CD14-positive monocyte (primary cell): ENCODE data around the gene NRF1. TPM values are rescaled to one million over a fixed set of nuclear protein-coding genes. Genes with fewer than 3 reads are reported as not detected.

Experiments
- DNase-seq, 3 donors: peaks; one replicate each; pipeline ENCODE4 v3.0.0-alpha.2; 2011 to 2022
- H2AFZ ChIP-seq: 2 replicates; pipeline ENCODE4 v1.6.0; 2012; ENCODE audit warnings: mild to moderate bottlenecking, low read depth, low read length, inconsistent platforms; ENCODE audit not compliant: insufficient read depth, poor library complexity, severe bottlenecking
- H3K27ac ChIP-seq, 2 donors: 1 replicate in 1 of 2; 2 replicates in 1 of 2; pipeline ENCODE4 v1.5.1; 2012 to 2013; ENCODE audit warnings: low read length in 2 of 2, control low read depth in 1 of 2, inconsistent platforms in 1 of 2, low read depth in 1 of 2, mild to moderate bottlenecking in 1 of 2
- H3K27me3 ChIP-seq, 2 donors: one replicate each; pipeline versions ENCODE4 v1.6.0 to v1.6.1; 2011 to 2013; ENCODE audit warnings: low read length in 2 of 2; ENCODE audit not compliant: control insufficient read depth in 2 of 2, insufficient read depth in 2 of 2
- H3K36me3 ChIP-seq, 2 donors: replicated peaks in 1 of 2; 1 replicate in 1 of 2; 2 replicates in 1 of 2; pipeline versions ENCODE4 v1.5.1 to v1.6.1; 2012 to 2013; ENCODE audit warnings: low read length in 2 of 2, control low read depth in 1 of 2, inconsistent platforms in 1 of 2, mild to moderate bottlenecking in 1 of 2; ENCODE audit not compliant: insufficient read depth in 2 of 2, control insufficient read depth in 1 of 2
- H3K4me1 ChIP-seq, 2 donors: 1 replicate in 1 of 2; 2 replicates in 1 of 2; pipeline versions ENCODE4 v1.5.1 to v1.6.1; 2012 to 2013; ENCODE audit warnings: low read length in 2 of 2, control low read depth in 1 of 2, inconsistent platforms in 1 of 2, mild to moderate bottlenecking in 1 of 2, moderate library complexity in 1 of 2; ENCODE audit not compliant: insufficient read depth in 2 of 2, control insufficient read depth in 1 of 2
- H3K4me2 ChIP-seq: replicated peaks from 2 replicates; pipeline ENCODE3; 2012; ENCODE audit warnings: low read length, moderate library complexity, mild to moderate bottlenecking; ENCODE audit not compliant: poor library complexity, severe bottlenecking; ENCODE audit errors: extremely low read depth
- H3K4me3 ChIP-seq, 3 experiments: fragments of 200-600 bp in 1 of 3; sonication (generic) in 1 of 3; replicated peaks in 1 of 3; 1 replicate in 2 of 3; 2 replicates in 1 of 3; pipeline ENCODE4 v1.5.1; 2011 to 2013; ENCODE audit warnings: low read length in 3 of 3, mild to moderate bottlenecking in 3 of 3, control low read depth in 2 of 3, low read depth in 2 of 3, inconsistent platforms in 1 of 3, moderate library complexity in 1 of 3
- H3K79me2 ChIP-seq: 2 replicates; pipeline ENCODE4 v1.6.0; 2012; ENCODE audit warnings: mild to moderate bottlenecking, control low read depth, inconsistent platforms, low read length, moderate library complexity; ENCODE audit not compliant: insufficient read depth
- H3K9ac ChIP-seq: 2 replicates; pipeline ENCODE4 v1.6.0; 2017; ENCODE audit warnings: low read length, mild to moderate bottlenecking; ENCODE audit not compliant: insufficient read depth, poor library complexity, severe bottlenecking
- H3K9me3 ChIP-seq, 2 donors: replicated peaks in 1 of 2; 1 replicate in 1 of 2; 2 replicates in 1 of 2; pipeline versions ENCODE4 v1.5.1 to v1.6.1; 2012 to 2013; ENCODE audit warnings: low read length in 2 of 2, control low read depth in 1 of 2; ENCODE audit not compliant: control insufficient read depth in 1 of 2, insufficient read depth in 1 of 2
- H4K20me1 ChIP-seq: 2 replicates; pipeline ENCODE4 v1.6.0; 2012; ENCODE audit warnings: mild to moderate bottlenecking, low read length, control low read depth, moderate library complexity; ENCODE audit not compliant: insufficient read depth
- H3K27ac Mint-ChIP-seq, 7 donors: one replicate each; pipeline ENCODE4 v1.8.0; 2020; ENCODE audit warnings: mild to moderate bottlenecking in 7 of 7, mixed read lengths in 7 of 7, moderate library complexity in 6 of 7, inconsistent platforms in 2 of 7
- H3K27me3 Mint-ChIP-seq, 3 donors: one replicate each; pipeline ENCODE4 v1.8.0; 2021 to 2022; ENCODE audit warnings: low read depth in 3 of 3, mild to moderate bottlenecking in 3 of 3, mixed read lengths in 3 of 3, moderate library complexity in 3 of 3, inconsistent platforms in 1 of 3
- H3K36me3 Mint-ChIP-seq, 2 donors: one replicate each; pipeline ENCODE4 v1.8.0; 2020; ENCODE audit warnings: mixed read lengths in 2 of 2, inconsistent platforms in 1 of 2, mild to moderate bottlenecking in 1 of 2
- H3K4me1 Mint-ChIP-seq: one replicate; pipeline ENCODE4 v1.8.0; 2020; ENCODE audit warnings: mild to moderate bottlenecking, mixed read lengths
- H3K4me3 Mint-ChIP-seq, 2 donors: one replicate each; pipeline ENCODE4 v1.8.0; 2020; ENCODE audit warnings: mild to moderate bottlenecking in 2 of 2, mixed read lengths in 2 of 2, moderate library complexity in 1 of 2
- H3K9me3 Mint-ChIP-seq, 7 donors: one replicate each; pipeline ENCODE4 v1.8.0; 2020 to 2022; ENCODE audit warnings: mixed read lengths in 7 of 7, mild to moderate bottlenecking in 6 of 7, moderate library complexity in 6 of 7, inconsistent platforms in 2 of 7
- WGBS: methylation state at CpG from one replicate; pipeline ENCODE4 v1.1.5; 2013; ENCODE audit warnings: missing lambda C conversion rate; ENCODE audit not compliant: insufficient coverage; 5-methylcytosine and 5-hydroxymethylcytosine counted together
- intact Hi-C, 2 donors: fragments of 100-400 bp; cut with micrococcal nuclease; formaldehyde crosslinking; loops; one replicate each; pipeline versions ENCODE4 v1.15.0 to v1.15.1; 2023
- polyA plus RNA-seq, 3 donors: library from polyadenylated mRNA; depleted of rRNA in 1 of 3; unstranded in 2 of 3; stranded (reverse) in 1 of 3; fragments of 300-500 nt in 2 of 3; fragments of >200 nt in 1 of 3; fragmentation: Illumina TruSeq in 2 of 3; gene quantifications; 1 replicate in 2 of 3; 2 replicates in 1 of 3; pipeline ENCODE4 v1.2.3, GENCODE V29; 2012 to 2021
- TF ChIP-seq, protein P1 (sequence below): fragments of 200-600 bp; IDR thresholded peaks from one replicate; pipeline ENCODE4 v1.8.0; 2022; ENCODE audit warnings: antibody characterized with exemption, mild to moderate bottlenecking

The NRF1 gene
- polyA plus RNA-seq, 3 donors = 5.1 to 14.0 (median 7.7) TPM

- H3K27me3 Mint-ChIP-seq = no peaks in the 10 kb centered on the region
- intact Hi-C loops = no loop called here
- Histone ChIP-seq H3K36me3 (peaks cover 9 to 64% of the 10 kb centered on the region in 2 donors), H3K4me1 (no peaks in the 10 kb centered on the region), H3K9ac (no peak overlapping the region), H2AFZ (no peak overlapping the region), H3K4me2 (no peak overlapping the region), H3K79me2 (no peaks in the 10 kb centered on the region), H3K27ac (no peak overlapping the region), H3K27me3 (no peaks in the 10 kb centered on the region), H3K4me3 (no peak overlapping the region), H3K9me3 (no peaks in the 10 kb centered on the region), H4K20me1 (peaks cover 4% of the 10 kb centered on the region)
- H3K36me3 Mint-ChIP-seq = peaks cover 36 to 59% of the 10 kb centered on the region in 2 donors
- H3K4me1 Mint-ChIP-seq = no peaks in the 10 kb centered on the region
- TF ChIP-seq, protein P1, sequence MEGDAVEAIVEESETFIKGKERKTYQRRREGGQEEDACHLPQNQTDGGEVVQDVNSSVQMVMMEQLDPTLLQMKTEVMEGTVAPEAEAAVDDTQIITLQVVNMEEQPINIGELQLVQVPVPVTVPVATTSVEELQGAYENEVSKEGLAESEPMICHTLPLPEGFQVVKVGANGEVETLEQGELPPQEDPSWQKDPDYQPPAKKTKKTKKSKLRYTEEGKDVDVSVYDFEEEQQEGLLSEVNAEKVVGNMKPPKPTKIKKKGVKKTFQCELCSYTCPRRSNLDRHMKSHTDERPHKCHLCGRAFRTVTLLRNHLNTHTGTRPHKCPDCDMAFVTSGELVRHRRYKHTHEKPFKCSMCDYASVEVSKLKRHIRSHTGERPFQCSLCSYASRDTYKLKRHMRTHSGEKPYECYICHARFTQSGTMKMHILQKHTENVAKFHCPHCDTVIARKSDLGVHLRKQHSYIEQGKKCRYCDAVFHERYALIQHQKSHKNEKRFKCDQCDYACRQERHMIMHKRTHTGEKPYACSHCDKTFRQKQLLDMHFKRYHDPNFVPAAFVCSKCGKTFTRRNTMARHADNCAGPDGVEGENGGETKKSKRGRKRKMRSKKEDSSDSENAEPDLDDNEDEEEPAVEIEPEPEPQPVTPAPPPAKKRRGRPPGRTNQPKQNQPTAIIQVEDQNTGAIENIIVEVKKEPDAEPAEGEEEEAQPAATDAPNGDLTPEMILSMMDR = no peak
- no peaks in the 10 kb centered on the region for H3K9me3 Mint-ChIP-seq
- no peak overlapping the region for H3K27ac Mint-ChIP-seq
- no peak overlapping the region for H3K4me3 Mint-ChIP-seq
- no peak for DNase-seq
- no CpG with 5 or more reads among the region's 3 CpGs for WGBS
Measured at GRCh38 chr7:129698516-129699418, 87.2 kb downstream of the NRF1 start.

DNA sequence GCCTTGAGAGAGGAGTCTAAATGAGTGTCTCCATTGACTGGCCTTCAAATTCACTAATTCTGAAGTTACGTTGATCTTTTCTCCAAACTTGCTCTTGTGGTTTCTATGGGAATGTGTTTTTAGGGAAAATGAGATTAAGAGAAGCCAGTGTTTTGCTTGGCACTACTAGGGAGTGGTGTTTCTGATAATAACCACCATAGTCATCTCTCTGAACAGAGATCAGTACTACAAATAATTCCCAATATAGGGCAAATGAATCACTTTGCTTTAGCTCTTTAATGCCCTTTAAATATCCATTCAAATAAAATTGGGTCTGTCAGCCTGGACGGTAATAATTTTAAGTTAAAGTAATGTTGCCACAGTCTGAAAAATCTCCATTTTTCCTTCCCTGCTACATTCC, 90.8 kb downstream of the NRF1 start:
- Mint-ChIP-seq H3K27me3 (no peaks in the 10 kb centered on the region), H3K27ac (no peak overlapping the region), H3K9me3 (no peaks in the 10 kb centered on the region), H3K4me3 (no peak overlapping the region), H3K4me1 (no peaks in the 10 kb centered on the region), H3K36me3 (peaks cover 42 to 64% of the 10 kb centered on the region in 2 donors)
- intact Hi-C loops = no loop called here
- Histone ChIP-seq H3K9ac (no peak overlapping the region), H3K27ac (no peak overlapping the region), H3K4me3 (no peak overlapping the region), H3K4me1 (no peaks in the 10 kb centered on the region), H3K9me3 (no peaks in the 10 kb centered on the region), H3K4me2 (no peak overlapping the region), H3K36me3 (peaks cover 6 to 73% of the 10 kb centered on the region in 2 donors), H3K27me3 (no peaks in the 10 kb centered on the region), H2AFZ (no peak overlapping the region), H4K20me1 (peaks cover 4% of the 10 kb centered on the region), H3K79me2 (no peaks in the 10 kb centered on the region)
- no peak for DNase-seq
- TF ChIP-seq, protein P1 = no peak
- WGBS = no CpG with 5 or more reads among the region's 2 CpGs
